Type B pancreatic cell (in vitro differentiated cells): ENCODE data around the gene ANKRD17. TPM values are rescaled to one million over a fixed set of nuclear protein-coding genes. Genes with fewer than 3 reads are reported as not detected.
"Not testable (repeated sequence)": the region's sequence is repeated elsewhere in the genome, so short reads cannot be mapped to it uniquely, and the experiment has no call there.

ENCODE experiments used
- DNase-seq: peaks from one replicate; pipeline ENCODE4 v3.0.0; 2021; ENCODE audit warnings: mixed read lengths; ENCODE audit not compliant: unreplicated experiment; ENCODE audit errors: extremely low spot score
- H3K27ac Mint-ChIP-seq: 2 replicates; pipeline ENCODE4 v1.8.0; 2021; ENCODE audit warnings: mild to moderate bottlenecking, mixed read lengths
- H3K27me3 Mint-ChIP-seq: 2 replicates; pipeline ENCODE4 v1.8.0; 2021; ENCODE audit warnings: mixed read lengths
- H3K36me3 Mint-ChIP-seq: 2 replicates; pipeline ENCODE4 v1.8.0; 2021; ENCODE audit warnings: mixed read lengths
- H3K4me1 Mint-ChIP-seq: one replicate; pipeline ENCODE4 v1.8.0; 2021; ENCODE audit warnings: mixed read lengths; ENCODE audit not compliant: unreplicated experiment
- H3K4me3 Mint-ChIP-seq: 2 replicates; pipeline ENCODE4 v1.8.0; 2021; ENCODE audit warnings: mild to moderate bottlenecking, mixed read lengths
- H3K9me3 Mint-ChIP-seq: 2 replicates; pipeline ENCODE4 v1.8.0; 2021; ENCODE audit warnings: mixed read lengths
- CTCF ChIP-seq: fragments of 200-600 bp; sonication (generic); conservative IDR thresholded peaks from 2 replicates; pipeline ENCODE4 v1.5.0; 2021; ENCODE audit warnings: antibody characterized with exemption, mild to moderate bottlenecking
- total RNA-seq: library from RNA; stranded (reverse); gene quantifications from 2 replicates; pipeline ENCODE4 v1.2.1, GENCODE V29; 2021; ENCODE audit warnings: low replicate concordance

Gene ANKRD17
- total RNA-seq, 1 donor from 2014 or later = 77.7 TPM

- Mint-ChIP-seq H3K9me3 (peaks cover 4% of the 10 kb centered on the region), H3K4me1 (no peaks in the 10 kb centered on the region), H3K27ac (no peak overlapping the region), H3K36me3 (peaks cover 22% of the 10 kb centered on the region), H3K4me3 (no peak overlapping the region), H3K27me3 (no peaks in the 10 kb centered on the region)
- TF ChIP-seq CTCF = no peak
- DNase-seq = no peak
Observed at GRCh38 chr4:73211968-73212367, 46.6 kb downstream of the ANKRD17 start.

- DNase-seq = no peak
- peaks cover 10% of the 10 kb centered on the region for H3K9me3 Mint-ChIP-seq
- peaks cover 32% of the 10 kb centered on the region for H3K36me3 Mint-ChIP-seq
- H3K27ac Mint-ChIP-seq = no peak overlapping the region
- no peak for TF ChIP-seq CTCF
- H3K4me3 Mint-ChIP-seq = no peak overlapping the region
- H3K27me3 Mint-ChIP-seq = no peaks in the 10 kb centered on the region
- no peaks in the 10 kb centered on the region for H3K4me1 Mint-ChIP-seq
Observed at GRCh38 chr4:73208376-73208775, 50.2 kb downstream of the ANKRD17 start.

GRCh38 chr4:73206236-73206635 lies 52.4 kb downstream of the ANKRD17 start:
- no peak for DNase-seq
- Mint-ChIP-seq H3K36me3 (peaks cover 33% of the 10 kb centered on the region), H3K4me1 (peaks cover 10% of the 10 kb centered on the region), H3K27me3 (no peaks in the 10 kb centered on the region), H3K27ac (no peak overlapping the region), H3K9me3 (peaks cover 10% of the 10 kb centered on the region), H3K4me3 (no peak overlapping the region)
- TF ChIP-seq CTCF = no peak

GRCh38 chr4:73205482-73205881 lies 53.1 kb downstream of the ANKRD17 start:
- no peak for TF ChIP-seq CTCF
- H3K9me3 Mint-ChIP-seq = peaks cover 10% of the 10 kb centered on the region
- peaks cover 29% of the 10 kb centered on the region for H3K36me3 Mint-ChIP-seq
- no peaks in the 10 kb centered on the region for H3K27me3 Mint-ChIP-seq
- H3K4me3 Mint-ChIP-seq = no peak overlapping the region
- peaks cover 10% of the 10 kb centered on the region for H3K4me1 Mint-ChIP-seq
- no peak for DNase-seq
- no peak overlapping the region for H3K27ac Mint-ChIP-seq

GRCh38 chr4:73203976-73204375 lies 54.6 kb downstream of the ANKRD17 start:
- not testable (repeated sequence) for H3K9me3 Mint-ChIP-seq, H3K4me1 Mint-ChIP-seq, H3K27ac Mint-ChIP-seq, H3K27me3 Mint-ChIP-seq, DNase-seq, H3K4me3 Mint-ChIP-seq
- H3K36me3 Mint-ChIP-seq = peaks cover 29% of the 10 kb centered on the region

GRCh38 chr4:73197220-73197619 lies 61.4 kb downstream of the ANKRD17 start:
- no peak for TF ChIP-seq CTCF
- Mint-ChIP-seq H3K27me3 (no peaks in the 10 kb centered on the region), H3K4me3 (no peak overlapping the region), H3K36me3 (peaks cover 7% of the 10 kb centered on the region), H3K9me3 (no peaks in the 10 kb centered on the region), H3K27ac (no peak overlapping the region), H3K4me1 (peaks cover 9% of the 10 kb centered on the region)
- DNase-seq = no peak
